Body of pancreas (tissue), 4 donors: ENCODE data around the gene CNTNAP5.

Experiments
- POLR2A ChIP-seq, 3 donors: fragments of 450-650 bp; IDR thresholded peaks; one replicate each; pipeline ENCODE4 v1.6.1; 2016; ENCODE audit warnings: antibody characterized with exemption in 3 of 3, mild to moderate bottlenecking in 2 of 3
- TF ChIP-seq, protein P1 (sequence below), 7 experiments: fragments of 450-650 bp in 4 of 7; fragments of 200-600 bp in 3 of 7; sonication (generic) in 3 of 7; IDR thresholded peaks; one replicate each; pipeline ENCODE4 v1.5.1; 2016 to 2019; ENCODE audit warnings: antibody characterized with exemption in 7 of 7

- TF ChIP-seq, protein P1, sequence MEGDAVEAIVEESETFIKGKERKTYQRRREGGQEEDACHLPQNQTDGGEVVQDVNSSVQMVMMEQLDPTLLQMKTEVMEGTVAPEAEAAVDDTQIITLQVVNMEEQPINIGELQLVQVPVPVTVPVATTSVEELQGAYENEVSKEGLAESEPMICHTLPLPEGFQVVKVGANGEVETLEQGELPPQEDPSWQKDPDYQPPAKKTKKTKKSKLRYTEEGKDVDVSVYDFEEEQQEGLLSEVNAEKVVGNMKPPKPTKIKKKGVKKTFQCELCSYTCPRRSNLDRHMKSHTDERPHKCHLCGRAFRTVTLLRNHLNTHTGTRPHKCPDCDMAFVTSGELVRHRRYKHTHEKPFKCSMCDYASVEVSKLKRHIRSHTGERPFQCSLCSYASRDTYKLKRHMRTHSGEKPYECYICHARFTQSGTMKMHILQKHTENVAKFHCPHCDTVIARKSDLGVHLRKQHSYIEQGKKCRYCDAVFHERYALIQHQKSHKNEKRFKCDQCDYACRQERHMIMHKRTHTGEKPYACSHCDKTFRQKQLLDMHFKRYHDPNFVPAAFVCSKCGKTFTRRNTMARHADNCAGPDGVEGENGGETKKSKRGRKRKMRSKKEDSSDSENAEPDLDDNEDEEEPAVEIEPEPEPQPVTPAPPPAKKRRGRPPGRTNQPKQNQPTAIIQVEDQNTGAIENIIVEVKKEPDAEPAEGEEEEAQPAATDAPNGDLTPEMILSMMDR (IDR thresholded peaks at IDR 0.05): no peak
- TF ChIP-seq POLR2A (IDR thresholded peaks at IDR 0.05): no peak
Observed at GRCh38 chr2:124281541-124281940, 256.5 kb downstream of the CNTNAP5 start.
